Activated T-helper 17 cell treated with anti-CD3 and anti-CD28 coated beads, Interleukin-2, amount 50 U/mL, for 72 hours (primary cell): ENCODE results near the gene FLNB. TPM values are rescaled to one million over a fixed set of nuclear protein-coding genes. Genes with fewer than 3 reads are reported as not detected.

Source experiments
- ATAC-seq: fragments of 150-1000 bp; cut with Tn5 transposase; replicated peaks from 2 replicates; pipeline ENCODE4 v1.10.0; 2021; ENCODE audit warnings: mild to moderate bottlenecking, moderate library complexity
- H3K27ac Mint-ChIP-seq: one replicate; pipeline ENCODE4 v1.8.0; 2022; ENCODE audit warnings: mixed read lengths
- H3K27me3 Mint-ChIP-seq: one replicate; pipeline ENCODE4 v1.8.0; 2022; ENCODE audit warnings: mixed read lengths
- H3K36me3 Mint-ChIP-seq: one replicate; pipeline ENCODE4 v1.8.0; 2022; ENCODE audit warnings: low read depth, mild to moderate bottlenecking, mixed read lengths
- H3K4me1 Mint-ChIP-seq: one replicate; pipeline ENCODE4 v1.8.0; 2022; ENCODE audit warnings: mixed read lengths
- H3K4me3 Mint-ChIP-seq: one replicate; pipeline ENCODE4 v1.8.0; 2022; ENCODE audit warnings: mild to moderate bottlenecking, mixed read lengths
- H3K9me3 Mint-ChIP-seq: one replicate; pipeline ENCODE4 v1.8.0; 2022; ENCODE audit warnings: mixed read lengths
- total RNA-seq, 2 donors: library from RNA; stranded (reverse); gene quantifications; one replicate each; pipeline ENCODE4 v1.2.3, GENCODE V29; 2022

FLNB gene
- total RNA-seq, 2 donors from 2014 or later, result 22.5 to 23.6 TPM

- H3K9me3 Mint-ChIP-seq, result no peaks in the 10 kb centered on the region
- no peak overlapping the region for H3K4me3 Mint-ChIP-seq
- peaks cover 16% of the 10 kb centered on the region for H3K36me3 Mint-ChIP-seq
- no peaks in the 10 kb centered on the region for H3K4me1 Mint-ChIP-seq
- ATAC-seq, result no peak
- peak overlapping the region; percentile 17 for H3K27ac Mint-ChIP-seq
- no peaks in the 10 kb centered on the region for H3K27me3 Mint-ChIP-seq
These were observed 162.2 kb downstream of the FLNB start for GRCh38 chr3:58170376-58170775.

- Mint-ChIP-seq H3K27ac (peak overlapping the region; percentile 17), H3K4me3 (no peak overlapping the region), H3K9me3 (no peaks in the 10 kb centered on the region), H3K36me3 (peaks cover 16% of the 10 kb centered on the region), H3K4me1 (no peaks in the 10 kb centered on the region), H3K27me3 (no peaks in the 10 kb centered on the region)
- ATAC-seq, result no peak
These were observed 162.9 kb downstream of the FLNB start for GRCh38 chr3:58171126-58171525.

- Mint-ChIP-seq H3K27me3 (no peaks in the 10 kb centered on the region), H3K36me3 (peaks cover 16% of the 10 kb centered on the region), H3K9me3 (no peaks in the 10 kb centered on the region), H3K4me1 (peaks cover 2% of the 10 kb centered on the region), H3K27ac (no peak overlapping the region), H3K4me3 (no peak overlapping the region)
- ATAC-seq, result no peak
These were observed 164.9 kb downstream of the FLNB start for GRCh38 chr3:58173029-58173668.

- Mint-ChIP-seq H3K27ac (no peak overlapping the region), H3K36me3 (peaks cover 12% of the 10 kb centered on the region), H3K4me1 (peaks cover 9% of the 10 kb centered on the region), H3K9me3 (no peaks in the 10 kb centered on the region), H3K4me3 (no peak overlapping the region), H3K27me3 (no peaks in the 10 kb centered on the region)
- ATAC-seq, result no peak
These were observed 165.6 kb downstream of the FLNB start for GRCh38 chr3:58173669-58174398.

GRCh38 chr3:58175187-58175436, 166.9 kb downstream of the FLNB start:
- Mint-ChIP-seq H3K4me1 (peaks cover 10% of the 10 kb centered on the region), H3K36me3 (peaks cover 8% of the 10 kb centered on the region), H3K27me3 (no peaks in the 10 kb centered on the region), H3K27ac (no peak overlapping the region), H3K4me3 (no peak overlapping the region), H3K9me3 (no peaks in the 10 kb centered on the region)
- no peak for ATAC-seq

GRCh38 chr3:58175437-58176184, 167.4 kb downstream of the FLNB start:
- H3K36me3 Mint-ChIP-seq, result peaks cover 3% of the 10 kb centered on the region
- no peak overlapping the region for H3K27ac Mint-ChIP-seq
- no peaks in the 10 kb centered on the region for H3K27me3 Mint-ChIP-seq
- ATAC-seq, result no peak
- no peaks in the 10 kb centered on the region for H3K9me3 Mint-ChIP-seq
- H3K4me3 Mint-ChIP-seq, result no peak overlapping the region
- H3K4me1 Mint-ChIP-seq, result peaks cover 10% of the 10 kb centered on the region

- Mint-ChIP-seq H3K9me3 (no peaks in the 10 kb centered on the region), H3K4me1 (peaks cover 10% of the 10 kb centered on the region), H3K27ac (no peak overlapping the region), H3K4me3 (no peak overlapping the region), H3K36me3 (no peaks in the 10 kb centered on the region), H3K27me3 (no peaks in the 10 kb centered on the region)
- ATAC-seq, result no peak
These were observed 167.9 kb downstream of the FLNB start for GRCh38 chr3:58176185-58176530.

- Mint-ChIP-seq H3K36me3 (no peaks in the 10 kb centered on the region), H3K9me3 (no peaks in the 10 kb centered on the region), H3K27ac (no peak overlapping the region), H3K4me1 (peaks cover 10% of the 10 kb centered on the region), H3K27me3 (no peaks in the 10 kb centered on the region), H3K4me3 (peak overlapping the region; percentile 74)
- no peak for ATAC-seq
These were observed 168.7 kb downstream of the FLNB start for GRCh38 chr3:58176827-58177489.

- no peaks in the 10 kb centered on the region for H3K36me3 Mint-ChIP-seq
- ATAC-seq, result peak; percentile 78
- no peaks in the 10 kb centered on the region for H3K9me3 Mint-ChIP-seq
- no peak overlapping the region for H3K27ac Mint-ChIP-seq
- peaks cover 10% of the 10 kb centered on the region for H3K4me1 Mint-ChIP-seq
- no peaks in the 10 kb centered on the region for H3K27me3 Mint-ChIP-seq
- H3K4me3 Mint-ChIP-seq, result peak overlapping the region; percentile 74
These were observed 169.7 kb downstream of the FLNB start for GRCh38 chr3:58177747-58178527.

GRCh38 chr3:58178528-58179234, 170.5 kb downstream of the FLNB start:
- peak; percentile 73 for ATAC-seq
- peaks cover 10% of the 10 kb centered on the region for H3K4me1 Mint-ChIP-seq
- peak overlapping the region; percentile 45 for H3K27ac Mint-ChIP-seq
- H3K27me3 Mint-ChIP-seq, result no peaks in the 10 kb centered on the region
- H3K9me3 Mint-ChIP-seq, result no peaks in the 10 kb centered on the region
- H3K4me3 Mint-ChIP-seq, result peak overlapping the region; percentile 74
- H3K36me3 Mint-ChIP-seq, result no peaks in the 10 kb centered on the region

- Mint-ChIP-seq H3K36me3 (no peaks in the 10 kb centered on the region), H3K4me3 (peak overlapping the region; percentile 74), H3K4me1 (peaks cover 10% of the 10 kb centered on the region), H3K27ac (no peak overlapping the region), H3K9me3 (no peaks in the 10 kb centered on the region), H3K27me3 (no peaks in the 10 kb centered on the region)
- ATAC-seq, result no peak
These were observed 171.2 kb downstream of the FLNB start for GRCh38 chr3:58179235-58180098.

GRCh38 chr3:58180099-58180880, 172.1 kb downstream of the FLNB start:
- no peak for ATAC-seq
- no peak overlapping the region for H3K27ac Mint-ChIP-seq
- no peaks in the 10 kb centered on the region for H3K9me3 Mint-ChIP-seq
- no peaks in the 10 kb centered on the region for H3K27me3 Mint-ChIP-seq
- H3K4me1 Mint-ChIP-seq, result peaks cover 10% of the 10 kb centered on the region
- H3K4me3 Mint-ChIP-seq, result no peak overlapping the region
- H3K36me3 Mint-ChIP-seq, result no peaks in the 10 kb centered on the region
